ENCODE data around the gene CPNE1.

DNA sequence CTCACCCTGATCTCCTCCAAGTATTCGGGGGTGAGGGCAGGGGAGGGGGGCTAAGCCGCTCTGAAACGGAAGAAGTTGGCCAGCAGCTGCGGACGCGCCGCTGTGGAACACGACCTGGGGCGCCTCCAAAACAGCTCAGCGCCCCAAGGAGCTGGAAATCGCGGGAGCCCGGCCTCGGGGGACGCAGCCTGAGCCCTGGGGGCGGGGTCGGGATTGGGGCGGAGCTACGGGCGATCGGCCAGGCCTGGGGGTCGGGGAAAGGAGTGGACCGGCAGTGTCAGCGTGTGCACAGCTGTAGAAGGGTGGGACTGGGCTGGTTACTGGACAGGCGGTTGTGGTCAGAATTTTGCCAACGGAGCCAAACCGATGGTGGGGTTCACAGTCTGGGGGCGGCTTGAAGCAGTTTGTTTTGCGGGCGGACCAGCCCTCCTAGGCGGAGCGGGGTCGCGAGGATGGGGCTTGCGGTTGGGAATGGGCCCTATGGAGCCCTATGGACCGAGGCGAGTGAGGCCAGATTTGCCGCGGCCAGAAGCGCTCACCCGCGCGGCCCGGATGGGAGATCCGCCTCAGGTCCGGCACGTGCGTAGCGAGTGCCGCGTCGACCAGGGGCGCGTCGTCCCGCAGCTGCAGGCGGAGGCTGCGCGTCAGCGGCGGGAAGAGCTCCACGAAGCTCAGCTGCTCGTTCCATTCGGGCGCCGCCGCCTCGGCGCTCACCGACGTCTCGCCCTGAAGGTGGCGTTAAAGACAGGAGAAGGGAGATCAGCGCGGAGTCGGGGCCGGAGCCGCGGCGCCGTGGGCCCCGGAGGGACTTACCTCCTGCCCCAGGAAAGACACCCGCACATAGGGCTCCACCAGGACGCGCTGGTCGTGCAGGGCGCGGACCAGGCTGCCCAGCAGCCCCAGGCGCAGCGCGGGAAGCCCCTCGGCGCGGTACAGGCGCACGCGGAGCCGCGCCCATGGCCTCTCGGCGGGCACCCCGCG is 63.4 kb downstream of the CPNE1 start:
- TF ChIP-seq GATA3 (IDR thresholded peaks at IDR 0.05; ENCODE audit: low read depth, low read length) (no peak), GATA2 (IDR thresholded peaks at IDR 0.05; ENCODE audit: low read depth, low read length) (no peak)

All from SH-SY5Y (cell line).